Measurements from ENCODE around the gene TOMM40.

- TF ChIP-seq, protein P1, sequence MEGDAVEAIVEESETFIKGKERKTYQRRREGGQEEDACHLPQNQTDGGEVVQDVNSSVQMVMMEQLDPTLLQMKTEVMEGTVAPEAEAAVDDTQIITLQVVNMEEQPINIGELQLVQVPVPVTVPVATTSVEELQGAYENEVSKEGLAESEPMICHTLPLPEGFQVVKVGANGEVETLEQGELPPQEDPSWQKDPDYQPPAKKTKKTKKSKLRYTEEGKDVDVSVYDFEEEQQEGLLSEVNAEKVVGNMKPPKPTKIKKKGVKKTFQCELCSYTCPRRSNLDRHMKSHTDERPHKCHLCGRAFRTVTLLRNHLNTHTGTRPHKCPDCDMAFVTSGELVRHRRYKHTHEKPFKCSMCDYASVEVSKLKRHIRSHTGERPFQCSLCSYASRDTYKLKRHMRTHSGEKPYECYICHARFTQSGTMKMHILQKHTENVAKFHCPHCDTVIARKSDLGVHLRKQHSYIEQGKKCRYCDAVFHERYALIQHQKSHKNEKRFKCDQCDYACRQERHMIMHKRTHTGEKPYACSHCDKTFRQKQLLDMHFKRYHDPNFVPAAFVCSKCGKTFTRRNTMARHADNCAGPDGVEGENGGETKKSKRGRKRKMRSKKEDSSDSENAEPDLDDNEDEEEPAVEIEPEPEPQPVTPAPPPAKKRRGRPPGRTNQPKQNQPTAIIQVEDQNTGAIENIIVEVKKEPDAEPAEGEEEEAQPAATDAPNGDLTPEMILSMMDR (IDR thresholded peaks at IDR 0.05), result no peak
- TF ChIP-seq POLR2A (IDR thresholded peaks at IDR 0.05), result no peak
These were observed 52.8 kb downstream of the TOMM40 start for GRCh38 chr19:44943801-44944249.
